Testis (tissue), 2 donors: Measurements from ENCODE around the gene AHR.
"Not testable (repeated sequence)": the region's sequence is repeated elsewhere in the genome, so short reads cannot be mapped to it uniquely, and the experiment has no call there.

Experiments used
- POLR2A ChIP-seq: fragments of 450-650 bp; IDR thresholded peaks from one replicate; pipeline ENCODE4 v1.6.1; 2017; ENCODE audit warnings: antibody characterized with exemption, mild to moderate bottlenecking, moderate library complexity
- TF ChIP-seq, protein P1 (sequence below), 3 experiments: fragments of 450-650 bp in 2 of 3; fragments of 200-600 bp in 1 of 3; sonication (generic) in 1 of 3; IDR thresholded peaks; one replicate each; pipeline ENCODE4 v1.5.1; 2016 to 2019; ENCODE audit warnings: antibody characterized with exemption in 3 of 3, mild to moderate bottlenecking in 2 of 3, moderate library complexity in 1 of 3

DNA sequence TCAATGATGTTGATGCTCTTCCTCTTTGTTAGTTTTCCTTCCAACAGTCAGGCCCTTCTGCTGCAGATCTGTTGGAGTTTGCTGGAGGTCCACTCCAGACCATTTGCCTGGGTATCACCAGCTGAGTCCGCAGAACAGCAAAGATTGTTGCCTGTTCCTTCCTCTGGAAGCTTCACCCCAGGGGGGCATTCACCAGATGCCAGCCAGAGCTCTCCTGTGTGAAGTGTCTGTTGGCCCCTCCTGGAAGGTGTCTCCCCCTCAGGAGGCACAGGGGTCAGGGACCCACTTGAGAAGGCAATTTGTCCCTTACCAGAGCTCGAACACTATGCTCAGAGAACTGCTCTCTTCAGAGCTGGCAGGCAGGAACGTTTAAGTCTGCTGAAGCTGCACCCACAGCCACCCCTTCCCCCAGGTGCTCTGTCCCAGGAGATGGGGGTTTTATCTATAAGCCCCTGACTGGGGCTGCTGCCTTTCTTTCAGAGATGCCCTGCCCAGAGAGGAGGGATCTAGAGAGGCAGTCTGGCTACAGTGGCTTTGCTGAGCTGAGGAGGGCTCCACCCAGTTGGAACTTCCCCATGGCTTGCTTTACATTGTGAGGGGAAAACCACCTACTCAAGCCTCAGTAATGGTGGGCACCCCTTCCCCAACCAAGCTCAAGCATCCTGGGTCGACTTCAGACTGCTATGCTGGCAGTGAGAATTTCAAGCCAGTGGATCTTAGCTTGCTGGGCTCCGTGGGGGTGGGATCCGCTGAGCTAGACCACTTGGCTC lies 55.4 kb downstream of the AHR start:
- TF ChIP-seq, protein P1, sequence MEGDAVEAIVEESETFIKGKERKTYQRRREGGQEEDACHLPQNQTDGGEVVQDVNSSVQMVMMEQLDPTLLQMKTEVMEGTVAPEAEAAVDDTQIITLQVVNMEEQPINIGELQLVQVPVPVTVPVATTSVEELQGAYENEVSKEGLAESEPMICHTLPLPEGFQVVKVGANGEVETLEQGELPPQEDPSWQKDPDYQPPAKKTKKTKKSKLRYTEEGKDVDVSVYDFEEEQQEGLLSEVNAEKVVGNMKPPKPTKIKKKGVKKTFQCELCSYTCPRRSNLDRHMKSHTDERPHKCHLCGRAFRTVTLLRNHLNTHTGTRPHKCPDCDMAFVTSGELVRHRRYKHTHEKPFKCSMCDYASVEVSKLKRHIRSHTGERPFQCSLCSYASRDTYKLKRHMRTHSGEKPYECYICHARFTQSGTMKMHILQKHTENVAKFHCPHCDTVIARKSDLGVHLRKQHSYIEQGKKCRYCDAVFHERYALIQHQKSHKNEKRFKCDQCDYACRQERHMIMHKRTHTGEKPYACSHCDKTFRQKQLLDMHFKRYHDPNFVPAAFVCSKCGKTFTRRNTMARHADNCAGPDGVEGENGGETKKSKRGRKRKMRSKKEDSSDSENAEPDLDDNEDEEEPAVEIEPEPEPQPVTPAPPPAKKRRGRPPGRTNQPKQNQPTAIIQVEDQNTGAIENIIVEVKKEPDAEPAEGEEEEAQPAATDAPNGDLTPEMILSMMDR (IDR thresholded peaks at IDR 0.05), result not testable (repeated sequence)
- TF ChIP-seq POLR2A, result not testable (repeated sequence)
